Endothelial cell of umbilical vein (primary cell): ENCODE results near the gene GOLGA8J. TPM values are rescaled to one million over a fixed set of nuclear protein-coding genes. Genes with fewer than 3 reads are reported as not detected.
"Not testable (repeated sequence)": the region's sequence is repeated elsewhere in the genome, so short reads cannot be mapped to it uniquely, and the experiment has no call there.

Source experiments
- BruUV-seq: library from RNA; stranded (reverse); fragments of 400-500 nt; replicated peaks from 2 replicates; lab custom pipeline; 2021; lab: Mats Ljungman, UMichigan
- CTCF ChIA-PET: fragments of 300-600, 350-600 bp; sonication (Branson Sonifier 250); formaldehyde crosslinking; loops from one replicate; lab custom pipeline; 2021; ENCODE audit warnings: antibody characterized with exemption, inconsistent platforms; lab: Charles Lee
- POLR2A ChIA-PET: fragments of 300-600, 350-600 bp; sonication (Branson Sonifier 250); formaldehyde crosslinking; loops from one replicate; lab custom pipeline; 2021; ENCODE audit warnings: antibody characterized with exemption, inconsistent platforms; lab: Charles Lee
- DNase-seq: peaks from one replicate; pipeline ENCODE4 v3.0.0-alpha.2; 2011; ENCODE audit warnings: low read depth, low spot score
- FAIRE-seq: peaks from 2 replicates; lab custom pipeline; 2011; peaks lifted over from hg19 to GRCh38; lab: Jason Lieb, UNC
- H2AFZ ChIP-seq: 2 replicates; pipeline ENCODE4 v1.6.0; 2012; ENCODE audit warnings: low read depth, low read length, control low read depth, inconsistent platforms
- H3K27ac ChIP-seq: 2 replicates; pipeline ENCODE4 v1.5.1; 2011; ENCODE audit warnings: low read depth, mild to moderate bottlenecking, control low read depth, low read length, moderate library complexity; ENCODE audit not compliant: insufficient read depth
- H3K27me3 ChIP-seq, 2 experiments: 2 replicates each; pipeline versions ENCODE4 v1.6.0 to v1.6.1; 2011; ENCODE audit warnings: low read length in 2 of 2, mixed read lengths in 1 of 2; ENCODE audit not compliant: control insufficient read depth in 2 of 2, insufficient read depth in 2 of 2
- H3K36me3 ChIP-seq, 2 experiments: 2 replicates in 1 of 2; 3 replicates in 1 of 2; pipeline ENCODE4 v1.5.1; 2011; ENCODE audit warnings: low read length in 2 of 2, mild to moderate bottlenecking in 1 of 2, moderate library complexity in 1 of 2; ENCODE audit not compliant: control insufficient read depth in 2 of 2, insufficient read depth in 2 of 2; ENCODE audit errors: extremely low read depth in 1 of 2
- H3K4me1 ChIP-seq: 3 replicates; pipeline ENCODE4 v1.5.1; 2011; ENCODE audit warnings: mild to moderate bottlenecking, low read length; ENCODE audit not compliant: control insufficient read depth, insufficient read depth; ENCODE audit errors: extremely low read depth
- H3K4me2 ChIP-seq: 2 replicates; pipeline ENCODE4 v1.6.1; 2011; ENCODE audit warnings: low read length, control low read depth, mixed read lengths; ENCODE audit not compliant: insufficient read depth
- H3K4me3 ChIP-seq, 3 experiments: fragments of 200-600 bp in 1 of 3; sonication (generic), shearing (Covaris generic) in 1 of 3; replicated peaks in 1 of 3; 2 replicates each; pipeline ENCODE4 v1.5.1; 2011 to 2016; ENCODE audit warnings: control low read depth in 3 of 3, low read length in 3 of 3, mild to moderate bottlenecking in 2 of 3, inconsistent platforms in 1 of 3, low read depth in 1 of 3, moderate library complexity in 1 of 3; ENCODE audit not compliant: insufficient read depth in 1 of 3
- H3K79me2 ChIP-seq: 2 replicates; pipeline ENCODE4 v1.6.0; 2012; ENCODE audit warnings: low read length, inconsistent platforms; ENCODE audit not compliant: control insufficient read depth, insufficient read depth
- H3K9ac ChIP-seq: replicated peaks from 2 replicates; pipeline ENCODE3; 2011; ENCODE audit warnings: low read length, control low read depth; ENCODE audit not compliant: insufficient read depth; ENCODE audit errors: extremely low read depth
- H3K9me1 ChIP-seq: replicated peaks from 3 replicates; pipeline ENCODE4 v1.6.0; 2011; ENCODE audit warnings: mild to moderate bottlenecking, low read length; ENCODE audit not compliant: control insufficient read depth, insufficient read depth; ENCODE audit errors: extremely low read depth
- H3K9me3 ChIP-seq: replicated peaks from 2 replicates; pipeline ENCODE4 v1.5.1; 2012; ENCODE audit warnings: low read length, inconsistent platforms; ENCODE audit not compliant: control insufficient read depth, insufficient read depth
- H4K20me1 ChIP-seq: replicated peaks from 2 replicates; pipeline ENCODE3; 2011; ENCODE audit warnings: mild to moderate bottlenecking, low read length; ENCODE audit not compliant: control insufficient read depth, insufficient read depth; ENCODE audit errors: extremely low read depth
- CTCF ChIP-seq, 2 donors: IDR thresholded peaks; 1 replicate in 1 of 2; 2 replicates in 1 of 2; pipeline ENCODE4 v1.5.1; 2011; ENCODE audit warnings: low read length in 2 of 2, mild to moderate bottlenecking in 2 of 2, moderate library complexity in 2 of 2, control low read depth in 1 of 2, inconsistent platforms in 1 of 2, low read depth in 1 of 2; ENCODE audit not compliant: insufficient read depth in 1 of 2; ENCODE audit errors: extremely low read depth in 1 of 2
- EZH2 ChIP-seq: IDR thresholded peaks from 2 replicates; pipeline ENCODE4 v1.6.1; 2012; ENCODE audit warnings: borderline replicate concordance, low read depth, mild to moderate bottlenecking, moderate library complexity, low read length, inconsistent platforms; ENCODE audit not compliant: severe bottlenecking
- FOS ChIP-seq: IDR thresholded peaks from 2 replicates; pipeline ENCODE4 v1.6.1; 2011; ENCODE audit warnings: mild to moderate bottlenecking, low read length, moderate library complexity, borderline replicate concordance; ENCODE audit not compliant: insufficient read depth
- GATA2 ChIP-seq: IDR thresholded peaks from 2 replicates; pipeline ENCODE4 v1.7.0; 2011; ENCODE audit warnings: low read depth, mild to moderate bottlenecking, moderate library complexity, mixed read lengths, low read length; ENCODE audit not compliant: insufficient read length, insufficient read depth
- JUN ChIP-seq: IDR thresholded peaks from 2 replicates; pipeline ENCODE4 v1.6.1; 2011; ENCODE audit warnings: borderline replicate concordance, low read depth; ENCODE audit not compliant: insufficient read length, insufficient read depth
- MAX ChIP-seq: IDR thresholded peaks from 2 replicates; pipeline ENCODE4 v1.6.1; 2011; ENCODE audit not compliant: insufficient read depth, insufficient read length
- MYC ChIP-seq: IDR thresholded peaks from one replicate; pipeline ENCODE4 v1.6.1; 2011; ENCODE audit warnings: mild to moderate bottlenecking, low read depth, low read length
- POLR2A ChIP-seq: IDR thresholded peaks from 2 replicates; pipeline ENCODE4 v1.6.1; 2012; ENCODE audit warnings: low read depth, mild to moderate bottlenecking, control low read depth, low read length
- POLR2AphosphoS5 ChIP-seq: IDR thresholded peaks from 2 replicates; pipeline ENCODE4 v1.6.1; 2012; ENCODE audit warnings: low read depth, mild to moderate bottlenecking, control low read depth, low read length, moderate library complexity; ENCODE audit not compliant: insufficient read depth
- dilution Hi-C: fragments of 300-500 bp; cut with MboI; formaldehyde crosslinking; loops from one replicate; pipeline ENCODE4 v1.15.0; 2019; ENCODE audit warnings: low sequenced_read_pairs; ENCODE audit not compliant: extremely low pct_ligation_motif_present
- intact Hi-C: fragments of 100-400 bp; cut with micrococcal nuclease; formaldehyde crosslinking; loops from one replicate; pipeline ENCODE4 v1.10.0; 2022
- polyA plus RNA-seq, 4 experiments: library from polyadenylated mRNA; depleted of rRNA in 3 of 4; stranded (reverse) in 3 of 4; unstranded in 1 of 4; fragments of >200 nt; gene quantifications; 2 replicates each; pipeline versions ENCODE4 v1.2.1 to v1.2.3, GENCODE V29; 2011 to 2012; ENCODE audit warnings: missing spikeins in 1 of 4
- total RNA-seq: library from RNA; stranded (reverse); gene quantifications from 2 replicates; pipeline ENCODE4 v1.2.3, GENCODE V29; 2021

GOLGA8J gene
- total and polyA plus RNA-seq, 2 donors (not counting 3 experiments of a cell fraction or from before 2014, with no cell fraction given) = not detected

- Histone ChIP-seq H3K27ac (no peak overlapping the region), H3K36me3 (no peaks in the 10 kb centered on the region), H3K27me3 (peaks cover 1 to 2% of the 10 kb centered on the region in 2 experiments), H2AFZ (no peak overlapping the region), H3K9me3 (no peaks in the 10 kb centered on the region), H3K4me1 (no peaks in the 10 kb centered on the region), H4K20me1 (no peaks in the 10 kb centered on the region), H3K9ac (no peak overlapping the region), H3K9me1 (no peaks in the 10 kb centered on the region), H3K79me2 (no peaks in the 10 kb centered on the region), H3K4me3 (no peak overlapping the region), H3K4me2 (no peak overlapping the region)
- BruUV-seq = no TSS peak
- CTCF ChIA-PET = interaction anchor here (0.5 to 6.2 kb wide), 8 partner anchors 69 to 1019 kb away, joined by 3 to 73 read pairs (median 4); no protein-coding TSS in a partner anchor
- no peak for TF ChIP-seq CTCF (IDR thresholded peaks at IDR 0.05; ENCODE audit: extremely low read depth in 1 of 2, insufficient read depth in 1 of 2, low read depth in 1 of 2, low read length in 2 of 2)
- TF ChIP-seq MAX = no peak
- TF ChIP-seq POLR2A = no peak
- TF ChIP-seq MYC = no peak
- no peak for TF ChIP-seq JUN
- no peak for TF ChIP-seq POLR2AphosphoS5
- no peak for TF ChIP-seq GATA2
- no peak for TF ChIP-seq EZH2
- no peak for TF ChIP-seq FOS
- intact Hi-C loops = loop anchor here (5.0 kb wide), 1 partner anchor 337 kb away; no protein-coding TSS in a partner anchor
- FAIRE-seq (no peak), DNase-seq (no peak)
- dilution Hi-C loops = no loop called here
- POLR2A ChIA-PET = no interaction called here
Observed at GRCh38 chr15:30073915-30074314, 8.8 kb upstream of the GOLGA8J start.

GRCh38 chr15:30080816-30081215, 1.9 kb upstream of the GOLGA8J start:
- H3K4me3 ChIP-seq, BruUV-seq, H3K36me3 ChIP-seq, H2AFZ ChIP-seq, H3K9ac ChIP-seq, H3K9me3 ChIP-seq, H3K9me1 ChIP-seq, H3K27ac ChIP-seq, DNase-seq, intact Hi-C loops, H3K79me2 ChIP-seq, dilution Hi-C loops, H4K20me1 ChIP-seq, FAIRE-seq, H3K4me2 ChIP-seq, CTCF ChIA-PET, H3K27me3 ChIP-seq, POLR2A ChIA-PET, H3K4me1 ChIP-seq: not testable (repeated sequence)

GRCh38 chr15:30097827-30098226, 15.1 kb downstream of the GOLGA8J start:
- not testable (repeated sequence) for H3K9ac ChIP-seq

More at GRCh38 chr15:30097827-30098226, 15.1 kb downstream of the GOLGA8J start:
- H3K9me3 ChIP-seq, H4K20me1 ChIP-seq, H3K79me2 ChIP-seq, FAIRE-seq, H3K27ac ChIP-seq, H3K9me1 ChIP-seq, intact Hi-C loops, dilution Hi-C loops, POLR2A ChIA-PET, H3K4me1 ChIP-seq, H3K4me3 ChIP-seq, H3K27me3 ChIP-seq, CTCF ChIA-PET, DNase-seq, H3K36me3 ChIP-seq, H3K4me2 ChIP-seq, H2AFZ ChIP-seq, BruUV-seq: not testable (repeated sequence)
